ENCODE measurements around the gene SLC10A7.
"Not testable (repeated sequence)": the region's sequence is repeated elsewhere in the genome, so short reads cannot be mapped to it uniquely, and the experiment has no call there.

SLC10A7 gene

DNA sequence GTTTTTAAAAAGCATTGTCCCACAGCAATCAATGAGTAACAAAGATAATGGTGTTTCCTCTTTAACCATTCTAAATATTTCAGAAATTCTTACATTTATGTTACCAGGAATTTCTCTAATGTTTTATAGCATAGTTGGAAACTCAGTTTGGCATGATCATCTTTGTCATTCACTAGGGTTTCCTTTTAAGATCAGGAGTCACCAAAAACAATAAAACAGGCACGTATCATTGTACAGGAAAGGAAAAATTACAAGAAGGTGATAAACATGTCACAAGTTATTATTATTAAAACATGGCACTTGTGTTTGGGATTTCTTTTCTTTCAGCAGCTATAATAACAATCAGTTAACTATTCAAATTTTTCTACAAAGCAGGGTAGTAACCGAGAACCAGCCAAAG, 84.0 kb downstream of the SLC10A7 start:
- DNase-seq = no peak

DNA sequence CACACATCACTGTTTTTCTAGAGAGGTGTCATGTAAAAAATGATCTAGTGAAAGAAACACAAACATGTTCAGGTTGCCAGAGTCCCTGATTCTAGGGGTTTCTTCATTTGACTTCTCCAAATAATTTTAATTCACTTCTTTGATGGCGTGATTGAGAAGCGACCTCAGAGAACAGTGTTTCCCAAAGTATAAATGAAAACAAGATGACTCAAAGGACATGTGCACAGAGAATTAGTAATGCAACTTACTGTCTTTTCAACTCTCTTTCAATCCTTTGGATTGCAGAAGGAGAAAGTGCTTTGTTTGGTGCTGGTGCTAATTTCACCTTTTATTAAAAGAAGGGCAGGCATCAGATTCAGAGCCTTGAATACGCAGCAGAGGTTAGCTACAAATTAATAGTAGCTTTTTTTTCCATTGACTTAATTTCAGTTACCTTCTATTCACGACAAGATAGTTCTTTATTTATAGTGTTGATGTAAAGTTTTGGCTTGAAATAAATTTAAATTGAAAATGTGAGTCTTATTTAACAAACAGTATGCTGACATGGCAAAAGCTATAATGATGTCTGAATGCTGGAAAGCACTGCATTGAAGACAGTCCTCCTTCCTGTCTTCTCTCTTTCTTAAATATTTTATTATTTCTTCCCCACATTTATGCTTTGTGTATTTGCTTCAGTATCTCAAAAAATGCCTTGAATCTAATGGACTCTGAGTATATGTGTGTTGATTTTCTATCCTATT, 85.1 kb downstream of the SLC10A7 start:
- DNase-seq = no peak

DNA sequence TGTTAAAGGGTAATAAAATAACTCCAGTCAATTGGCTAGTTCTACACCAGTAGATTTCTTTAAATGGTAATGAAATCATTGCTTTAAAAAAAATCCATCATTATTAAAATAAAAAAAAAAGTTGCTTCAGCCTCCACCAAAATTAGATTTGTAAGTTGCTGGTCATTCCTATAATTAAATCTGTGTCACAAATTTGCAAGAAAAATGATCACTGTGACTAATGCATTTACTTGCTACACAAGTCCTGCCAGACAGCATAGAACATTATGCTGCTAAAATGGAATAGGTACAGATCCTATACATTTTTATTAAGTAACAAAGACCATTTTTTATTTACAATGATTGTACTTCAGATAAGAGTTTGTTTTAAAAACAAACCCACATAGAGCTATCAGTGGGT, 85.8 kb downstream of the SLC10A7 start:
- DNase-seq = no peak

DNA sequence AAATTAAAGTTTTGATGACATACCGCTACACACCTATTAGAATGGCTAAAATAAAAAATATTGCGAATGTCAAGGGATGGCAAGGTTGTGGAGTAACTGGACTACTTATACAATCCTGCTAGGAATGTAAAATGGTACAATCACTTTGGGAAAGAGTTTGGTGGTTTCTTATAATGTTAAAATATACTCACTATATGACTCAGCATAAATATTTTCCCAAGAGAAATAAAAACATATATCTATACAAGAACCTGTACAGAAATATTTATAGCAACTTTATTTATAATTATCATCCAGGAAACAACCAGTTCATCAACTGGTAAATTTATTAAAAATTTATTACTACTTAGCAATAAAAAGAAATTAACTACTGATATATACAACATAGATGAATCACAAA, 89.7 kb downstream of the SLC10A7 start:
- DNase-seq = no peak

DNA sequence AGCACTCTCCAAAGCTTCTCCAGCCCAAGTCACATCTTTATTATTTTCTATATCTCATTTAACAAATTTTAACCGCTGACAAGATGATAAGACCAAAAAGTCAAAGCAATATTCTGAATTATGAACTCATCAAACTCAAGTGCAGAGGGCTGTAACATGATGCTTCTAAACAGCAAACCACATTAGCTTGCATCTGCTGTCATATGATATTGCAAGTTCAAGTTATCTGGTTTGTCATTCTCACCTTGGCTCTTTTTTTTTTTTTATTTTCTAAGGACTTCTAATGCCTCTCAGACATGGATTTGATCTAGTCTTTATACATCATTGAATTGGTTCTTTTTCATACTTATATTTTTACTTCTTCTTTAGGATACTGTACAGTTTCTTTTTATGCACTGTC, 93.4 kb downstream of the SLC10A7 start:
- peak; percentile 44 for DNase-seq

DNA sequence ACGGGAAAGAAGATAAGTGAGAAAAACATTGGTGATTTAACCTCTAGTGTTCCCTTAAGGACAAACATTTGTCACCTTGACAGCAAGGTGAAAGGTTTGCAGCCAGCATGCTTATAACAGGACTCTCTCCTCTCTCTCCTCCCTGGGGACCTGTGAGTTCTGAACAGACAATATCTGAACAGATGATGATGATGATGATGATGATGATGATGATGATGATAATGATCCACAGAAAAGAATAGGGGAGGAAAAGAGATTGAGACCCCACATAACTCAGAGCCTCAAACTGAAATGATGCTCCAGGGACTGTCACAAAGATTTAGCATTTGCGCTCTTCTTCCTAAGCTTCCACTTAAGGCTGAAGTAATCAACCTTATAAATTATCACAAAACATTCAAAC, 103.9 kb downstream of the SLC10A7 start:
- DNase-seq = no peak

DNA sequence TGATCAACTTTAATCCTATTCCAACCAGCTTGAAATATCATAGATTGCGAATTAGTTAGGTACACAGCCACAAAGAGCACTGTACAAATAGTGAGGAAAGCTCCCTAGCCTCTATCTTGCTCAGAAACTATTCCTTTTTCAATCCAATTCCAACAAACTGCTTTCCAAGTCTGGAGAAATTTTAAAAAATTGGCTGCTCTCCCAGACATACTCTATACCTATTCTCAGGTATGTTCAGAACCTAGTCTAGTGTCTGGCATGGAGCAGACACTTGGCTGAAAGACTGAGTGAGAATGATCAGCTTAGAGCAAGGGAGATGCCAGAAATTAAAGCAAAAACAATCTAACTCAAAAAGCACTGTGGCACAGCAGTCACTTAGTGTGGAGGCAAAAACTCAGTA, 105.9 kb downstream of the SLC10A7 start:
- no peak for DNase-seq

DNA sequence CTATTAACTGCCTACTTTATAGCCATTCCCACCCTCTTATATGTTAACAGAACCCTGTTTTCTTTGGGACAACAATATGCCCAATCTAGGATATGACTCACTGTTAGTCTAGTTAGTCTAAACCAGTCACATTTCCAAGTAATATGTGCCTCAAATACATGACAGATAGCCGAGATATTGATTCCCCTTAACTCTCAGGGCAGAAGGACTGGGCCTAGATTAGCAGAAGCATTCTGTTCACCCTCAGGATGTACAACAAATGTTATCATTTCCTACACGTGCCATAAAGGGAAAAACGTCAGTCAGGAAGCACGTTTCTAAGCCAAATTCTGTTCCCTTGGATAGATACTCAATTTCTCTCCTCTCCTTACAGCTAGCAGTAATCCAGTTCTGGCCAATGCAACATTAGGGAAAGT, 114.1 kb downstream of the SLC10A7 start:
- DNase-seq = peak; percentile 86

DNA sequence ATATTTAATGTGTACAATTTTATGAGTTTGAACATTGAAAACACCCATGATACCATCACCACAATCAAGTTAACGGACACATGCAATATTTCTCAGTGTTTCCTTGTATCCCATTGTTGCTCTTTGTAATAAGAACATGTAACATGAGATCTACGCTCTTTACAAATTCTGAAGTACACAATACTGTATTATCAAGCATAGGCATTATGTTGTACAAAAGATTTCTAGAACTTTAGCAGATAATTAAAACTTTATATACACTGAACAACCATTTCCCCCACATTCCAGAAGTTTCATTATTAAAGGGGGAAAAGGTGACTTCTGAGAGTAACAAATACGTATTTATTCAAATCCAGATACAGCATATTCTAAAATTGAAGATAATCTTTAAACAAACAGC, 114.5 kb downstream of the SLC10A7 start:
- DNase-seq = no peak

DNA sequence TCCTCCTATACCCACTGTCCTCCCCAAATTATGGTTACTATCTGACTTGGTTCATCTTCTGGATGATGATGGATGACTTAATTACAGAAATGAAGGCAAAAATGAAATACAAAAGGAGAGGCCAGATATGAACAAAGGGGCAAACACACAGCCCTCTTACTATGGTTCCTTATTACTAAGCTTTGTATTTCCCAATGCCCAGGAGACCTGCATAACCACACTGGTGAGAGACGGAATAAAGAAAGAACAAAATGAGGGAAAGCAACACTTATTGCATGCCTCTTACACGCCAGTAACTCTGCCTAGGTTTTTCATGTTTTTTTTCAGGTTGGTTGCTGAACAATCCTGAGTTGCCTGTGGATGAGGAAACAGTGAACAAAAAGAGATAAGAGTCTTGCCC, 120.5 kb downstream of the SLC10A7 start:
- no peak for DNase-seq

DNA sequence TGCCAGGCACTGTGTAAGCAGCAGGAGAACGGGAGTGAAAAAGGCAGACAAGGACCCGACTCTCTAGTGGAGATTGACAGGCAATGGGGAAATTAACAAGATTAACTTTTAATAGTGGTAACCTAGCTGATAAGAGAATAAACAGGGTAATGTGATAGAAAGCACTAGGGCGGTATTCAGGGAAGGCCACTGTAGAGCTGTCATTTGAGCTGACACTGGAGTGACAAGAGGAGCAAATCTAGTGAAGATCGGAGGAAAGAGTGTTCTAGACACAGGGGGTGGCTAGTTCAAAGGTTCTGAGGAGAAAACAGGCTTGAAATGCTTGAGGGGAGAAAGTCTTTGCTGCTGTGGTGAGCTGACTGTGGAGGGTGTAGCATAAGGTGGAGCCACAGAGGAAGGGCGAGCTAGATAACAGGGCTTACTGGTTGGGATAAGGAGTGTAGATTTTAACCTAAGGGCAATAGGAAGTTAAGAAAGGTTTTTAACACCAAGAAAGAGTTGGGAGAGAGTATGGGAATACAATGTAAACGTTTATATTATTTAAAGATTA, 122.8 kb downstream of the SLC10A7 start:
- DNase-seq = peak; percentile 72

DNA sequence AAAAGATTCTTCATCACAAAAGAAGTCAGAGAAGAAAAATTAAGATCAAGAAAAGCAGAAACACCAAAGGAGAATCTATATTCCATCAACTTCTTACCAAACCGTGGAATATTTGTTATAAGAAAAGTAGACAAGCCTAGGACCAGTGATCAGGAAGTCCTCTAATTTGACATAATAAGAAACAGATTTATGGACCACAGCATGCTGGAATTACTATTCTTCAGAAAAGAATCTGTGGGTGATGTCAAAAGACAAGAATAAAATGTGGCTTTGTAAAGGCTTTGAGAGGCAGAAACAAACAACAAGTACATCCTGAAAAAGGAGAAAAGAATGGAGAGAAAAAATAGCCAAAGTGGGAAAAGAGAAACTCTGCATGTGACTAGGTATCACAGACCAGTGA, 123.3 kb downstream of the SLC10A7 start:
- DNase-seq = no peak

DNA sequence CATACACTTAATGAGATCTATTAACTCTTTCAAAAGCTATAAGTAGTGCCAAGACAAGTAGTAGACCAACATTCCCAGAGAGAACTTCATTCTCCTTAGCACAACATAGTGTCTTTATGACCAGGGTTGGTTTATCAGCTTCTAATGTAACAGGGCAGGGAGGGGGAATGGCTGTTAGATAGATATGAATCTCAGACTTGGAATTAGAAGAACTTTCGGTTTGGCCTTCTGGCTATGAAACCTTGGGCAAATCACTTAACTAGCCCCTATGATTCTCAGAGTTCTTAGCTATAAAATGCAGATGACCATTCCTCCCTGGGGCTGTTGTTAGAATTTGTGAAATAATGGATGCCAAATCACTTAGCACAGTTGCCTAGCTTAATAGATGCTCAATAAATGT, 132.2 kb downstream of the SLC10A7 start:
- DNase-seq = no peak

DNA sequence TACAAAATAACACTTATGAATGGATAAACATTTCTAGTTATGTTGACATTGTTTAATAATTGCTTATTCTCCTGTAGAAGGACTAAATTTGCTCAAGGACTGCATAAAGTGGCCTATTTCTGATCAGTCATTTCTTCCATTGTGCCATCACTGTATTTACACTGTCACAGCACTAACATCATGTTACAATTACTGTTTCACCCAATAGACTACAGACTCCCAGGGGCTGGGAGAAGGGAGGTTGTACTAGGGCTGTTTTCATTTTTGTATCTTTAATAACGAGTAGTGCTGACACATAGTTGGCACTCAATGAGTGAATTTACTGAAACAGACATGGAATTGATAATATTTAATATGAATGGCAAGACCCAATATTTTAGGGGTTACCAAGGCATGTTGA, 139.5 kb downstream of the SLC10A7 start:
- DNase-seq = no peak

DNA sequence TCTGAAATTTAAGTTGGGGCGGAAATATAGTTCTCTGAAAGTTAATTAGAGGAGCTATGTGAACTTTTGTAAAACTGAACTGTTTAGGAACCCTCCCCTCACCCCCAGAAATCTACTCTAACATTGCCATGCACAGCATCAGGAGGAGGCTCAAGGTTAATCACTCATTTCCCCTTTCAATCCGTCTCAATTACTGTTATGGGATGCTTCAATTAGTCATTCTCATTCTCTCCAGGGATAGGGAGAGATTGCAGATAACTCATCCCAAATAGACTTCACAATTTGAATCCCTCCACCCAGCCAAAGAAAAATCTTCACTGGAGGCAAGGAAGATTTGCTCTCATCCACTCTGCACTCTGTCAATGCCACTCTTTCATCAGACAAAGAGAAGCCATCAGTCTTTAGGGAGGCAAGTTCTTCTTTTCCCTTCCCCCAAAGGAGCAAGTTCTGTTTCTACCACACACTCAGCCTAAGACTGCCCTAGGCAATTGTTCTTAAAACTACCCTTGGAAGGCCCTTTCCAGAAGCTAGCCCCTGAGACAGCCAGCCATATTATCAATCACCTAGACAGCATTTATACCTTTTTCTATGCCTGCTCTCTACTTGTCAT, 140.4 kb downstream of the SLC10A7 start:
- DNase-seq = no peak

DNA sequence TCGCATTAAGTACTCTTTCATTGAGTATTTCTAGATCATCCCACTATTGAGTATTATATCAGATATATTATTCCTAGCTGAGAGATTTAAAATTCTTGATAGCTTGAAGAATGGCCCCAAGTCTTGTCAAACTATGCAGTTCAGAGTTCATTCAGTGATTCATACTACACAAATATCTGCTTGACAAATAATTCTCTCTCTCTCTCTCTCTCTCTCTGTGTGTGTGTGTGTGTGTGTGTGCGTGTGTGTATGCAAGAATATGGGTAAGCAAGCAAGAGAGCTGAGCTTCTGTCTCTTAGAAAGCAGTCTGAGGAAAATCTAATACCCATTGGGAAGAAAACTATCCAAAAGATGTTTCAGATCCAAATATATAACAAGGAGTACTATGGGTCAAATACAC, 142.0 kb downstream of the SLC10A7 start:
- no peak for DNase-seq

DNA sequence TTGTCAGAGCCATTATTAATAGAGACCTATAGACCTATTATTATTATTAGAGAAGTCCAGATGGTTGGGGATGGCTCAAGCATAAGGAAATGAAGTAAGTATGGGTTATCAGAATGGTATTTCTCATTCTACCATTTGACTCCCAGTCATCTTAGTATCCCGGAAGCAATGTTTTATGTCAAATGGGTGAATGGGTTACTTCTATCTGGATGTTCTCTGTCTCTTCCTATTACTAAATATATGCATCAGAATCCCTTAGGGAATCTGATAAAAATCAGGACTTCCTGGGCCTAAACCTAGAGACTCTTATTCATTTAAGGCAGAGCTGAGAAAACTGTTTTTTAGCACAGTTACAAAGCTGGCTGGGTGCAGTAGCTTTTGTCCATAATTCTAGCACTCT, 149.9 kb downstream of the SLC10A7 start:
- DNase-seq = no peak

DNA sequence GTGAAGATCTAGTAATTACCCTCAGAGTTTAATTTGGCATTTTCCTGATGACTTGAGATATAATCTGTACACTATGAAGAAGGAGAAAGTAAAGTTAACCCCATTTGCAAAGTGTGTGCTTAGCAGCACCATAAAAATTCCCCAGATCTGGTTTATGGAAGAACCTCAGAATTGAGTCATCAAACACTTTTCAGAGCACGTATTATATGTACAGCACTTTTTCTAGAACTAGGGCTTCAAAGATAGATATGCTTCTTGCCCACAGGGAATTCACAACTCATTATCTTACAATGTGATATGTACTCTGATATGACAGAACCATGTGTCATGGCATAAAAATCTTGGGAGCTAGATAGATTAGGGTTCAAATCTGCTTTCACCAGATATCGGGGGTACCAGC, 150.9 kb downstream of the SLC10A7 start:
- no peak for DNase-seq

DNA sequence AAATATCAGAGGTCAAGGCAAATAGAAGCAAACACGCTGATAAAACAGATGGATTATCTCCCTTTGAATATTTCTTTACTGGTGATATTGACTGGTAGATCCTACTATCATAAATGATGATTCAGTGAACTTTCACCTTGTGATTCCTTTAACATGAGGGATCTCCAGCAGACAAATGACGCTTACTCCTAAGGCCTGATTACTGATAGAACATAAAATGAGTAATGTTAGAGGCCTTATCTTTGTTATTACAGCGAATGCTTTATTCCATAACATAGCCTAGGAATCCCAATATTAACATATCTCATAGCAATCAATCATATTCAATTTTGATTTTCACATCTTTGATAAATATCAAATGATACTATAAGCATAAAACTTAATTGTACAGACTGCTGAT, 152.3 kb downstream of the SLC10A7 start:
- no peak for DNase-seq

DNA sequence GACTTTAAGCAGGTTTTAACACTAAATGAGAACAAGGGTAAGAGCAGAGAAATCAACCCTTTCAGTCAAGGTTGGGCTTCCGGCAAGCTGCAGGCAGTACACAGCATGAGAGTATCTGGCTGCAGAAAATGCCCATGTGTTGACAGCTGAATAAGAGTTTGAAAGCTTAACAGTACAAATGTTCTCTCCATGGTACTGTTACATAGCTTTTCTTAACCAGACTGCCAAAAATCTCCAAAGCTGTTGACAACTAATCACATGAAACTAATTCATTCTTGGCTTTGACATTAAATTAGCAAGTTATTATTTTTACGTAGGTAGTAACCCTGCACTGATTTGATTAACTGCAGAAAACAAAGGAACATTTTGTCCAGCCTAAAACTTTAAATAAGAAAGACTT, 153.5 kb downstream of the SLC10A7 start:
- DNase-seq = no peak

DNA sequence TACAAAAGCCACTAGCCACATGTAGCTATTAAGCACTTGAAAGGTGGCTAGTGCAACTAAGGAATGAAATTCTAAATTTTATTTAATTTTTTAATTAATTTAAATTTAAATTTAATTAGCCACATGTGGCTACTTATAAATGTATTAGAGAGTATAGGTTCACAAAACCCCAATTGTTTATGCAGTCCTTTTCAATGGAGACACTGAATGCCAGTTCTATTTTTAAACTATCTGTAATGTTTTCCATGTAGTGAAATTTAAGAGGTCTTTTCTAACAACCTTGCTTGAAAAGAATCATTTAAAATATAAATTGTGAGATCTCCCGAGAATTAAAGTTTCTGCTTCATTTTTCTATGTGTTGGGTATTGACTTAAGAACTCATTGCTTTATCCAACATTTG, 154.4 kb downstream of the SLC10A7 start:
- DNase-seq = no peak

DNA sequence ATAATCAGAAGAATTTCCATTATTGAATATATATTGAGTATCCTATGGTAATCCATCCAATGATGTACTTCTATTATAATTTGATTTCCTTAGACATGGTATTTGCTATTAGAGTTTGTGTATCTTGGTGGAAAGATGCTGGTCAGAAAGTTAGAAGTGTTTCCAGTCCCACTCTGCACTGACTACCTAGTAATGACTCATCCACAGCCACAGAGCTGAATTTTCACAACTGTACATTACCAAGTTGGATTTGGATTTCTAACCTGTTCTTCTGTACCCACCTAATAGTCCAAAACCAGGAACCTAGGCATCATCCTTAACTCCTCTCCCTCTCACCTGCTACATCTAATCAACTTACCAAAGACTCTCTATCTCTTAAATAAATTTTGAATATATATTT, 162.0 kb downstream of the SLC10A7 start:
- no peak for DNase-seq

DNA sequence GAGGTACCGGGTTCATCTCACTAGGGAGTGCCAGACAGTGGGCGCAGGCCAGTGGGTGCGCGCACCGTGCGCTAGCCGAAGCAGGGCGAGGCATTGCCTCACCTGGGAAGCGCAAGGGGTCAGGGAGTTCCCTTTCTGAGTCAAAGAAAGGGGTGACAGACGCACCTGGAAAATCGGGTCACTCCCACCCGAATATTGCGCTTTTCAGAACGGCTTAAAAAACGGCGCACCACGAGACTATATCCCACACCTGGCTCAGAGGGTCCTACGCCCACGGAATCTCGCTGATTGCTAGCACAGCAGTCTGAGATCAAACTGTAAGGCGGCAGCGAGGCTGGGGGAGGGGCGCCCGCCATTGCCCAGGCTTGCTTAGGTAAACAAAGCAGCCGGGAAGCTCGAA, 171.6 kb downstream of the SLC10A7 start:
- not testable (repeated sequence) for DNase-seq

DNA sequence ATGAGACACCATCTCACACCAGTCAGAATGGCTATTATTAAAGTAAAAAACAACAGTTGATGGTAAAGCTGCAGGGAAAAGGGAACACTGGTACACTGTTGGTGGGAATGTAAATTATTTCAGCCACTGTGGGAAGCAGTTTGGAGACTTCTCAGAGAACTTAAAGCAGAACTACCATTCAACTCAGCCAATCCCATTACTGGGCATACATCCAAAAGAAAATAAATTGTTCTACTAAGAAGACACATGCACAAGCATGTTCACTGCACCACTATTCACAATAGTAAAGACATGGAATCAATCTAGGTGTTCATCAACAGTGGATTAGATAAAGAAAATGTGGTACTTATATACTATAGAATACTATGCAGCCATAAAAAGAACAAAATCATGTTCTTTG, 172.4 kb downstream of the SLC10A7 start:
- no peak for DNase-seq

DNA sequence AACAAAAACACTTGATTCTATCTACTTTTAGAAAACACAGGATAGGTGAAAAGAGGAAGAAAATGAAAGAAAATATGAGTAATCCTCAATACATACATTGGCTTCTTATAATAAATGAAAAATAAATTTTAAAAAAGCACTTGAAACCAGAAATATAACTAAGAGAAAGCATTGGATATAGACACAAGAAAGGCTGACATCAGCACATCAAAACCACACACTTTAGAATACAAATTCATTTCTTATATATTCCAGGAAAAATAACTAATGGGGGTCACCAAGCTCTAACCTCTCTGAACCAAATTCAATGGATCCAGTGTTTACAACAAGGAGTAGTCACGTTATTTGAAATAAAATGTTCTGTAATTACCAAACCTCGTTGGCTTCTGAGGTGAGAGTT, 173.9 kb downstream of the SLC10A7 start:
- no peak for DNase-seq
